Iris pigment epithelial cell (primary cell): ENCODE results near the gene HCN1.
"Not testable (repeated sequence)": the region's sequence is repeated elsewhere in the genome, so short reads cannot be mapped to it uniquely, and the experiment has no call there.

ENCODE experiments used
- DNase-seq: peaks from one replicate; pipeline ENCODE4 v3.0.0-alpha.2; 2011; ENCODE audit warnings: low read depth

The HCN1 gene

GRCh38 chr5:45617859-45618416 is 78.2 kb downstream of the HCN1 start:
- DNase-seq, result no peak

GRCh38 chr5:45609661-45610060 is 86.5 kb downstream of the HCN1 start:
- no peak for DNase-seq

- no peak for DNase-seq
Observed at GRCh38 chr5:45604092-45604491, 92.1 kb downstream of the HCN1 start.

GRCh38 chr5:45601424-45601823 is 94.8 kb downstream of the HCN1 start:
- DNase-seq, result no peak

GRCh38 chr5:45596320-45596719 is 99.9 kb downstream of the HCN1 start:
- DNase-seq, result no peak

- not testable (repeated sequence) for DNase-seq
Observed at GRCh38 chr5:45586001-45586400, 110.2 kb downstream of the HCN1 start.

- peak; percentile 0 for DNase-seq
Observed at GRCh38 chr5:45578270-45578669, 117.9 kb downstream of the HCN1 start.

GRCh38 chr5:45568813-45569212 is 127.4 kb downstream of the HCN1 start:
- no peak for DNase-seq

GRCh38 chr5:45542421-45542820 is 153.8 kb downstream of the HCN1 start:
- no peak for DNase-seq

- DNase-seq, result no peak
Observed at GRCh38 chr5:45533663-45534062, 162.5 kb downstream of the HCN1 start.

- DNase-seq, result no peak
Observed at GRCh38 chr5:45532826-45533624, 163.2 kb downstream of the HCN1 start.

GRCh38 chr5:45521067-45521466 is 175.1 kb downstream of the HCN1 start:
- DNase-seq, result peak; percentile 32

- no peak for DNase-seq
Observed at GRCh38 chr5:45512521-45512920, 183.7 kb downstream of the HCN1 start.

GRCh38 chr5:45509371-45509770 is 186.8 kb downstream of the HCN1 start:
- no peak for DNase-seq

GRCh38 chr5:45508135-45508534 is 188.0 kb downstream of the HCN1 start:
- no peak for DNase-seq

GRCh38 chr5:45507178-45507577 is 189.0 kb downstream of the HCN1 start:
- DNase-seq, result no peak

GRCh38 chr5:45499006-45499405 is 197.2 kb downstream of the HCN1 start:
- DNase-seq, result not testable (repeated sequence)

- no peak for DNase-seq
Observed at GRCh38 chr5:45491368-45491767, 204.8 kb downstream of the HCN1 start.

- DNase-seq, result no peak
Observed at GRCh38 chr5:45484781-45485180, 211.4 kb downstream of the HCN1 start.

GRCh38 chr5:45454114-45454513 is 242.1 kb downstream of the HCN1 start:
- peak; percentile 65 for DNase-seq

GRCh38 chr5:45444856-45445255 is 251.3 kb downstream of the HCN1 start:
- not testable (repeated sequence) for DNase-seq

- DNase-seq, result no peak
Observed at GRCh38 chr5:45440466-45440865, 255.7 kb downstream of the HCN1 start.

- DNase-seq, result no peak
Observed at GRCh38 chr5:45437752-45438151, 258.4 kb downstream of the HCN1 start.
